Panc1 (cell line): ENCODE results near the gene CCDC12.

Experiments
- POLR2AphosphoS5 ChIP-seq: IDR thresholded peaks from 2 replicates; pipeline ENCODE4 v1.6.1; 2012; ENCODE audit warnings: mild to moderate bottlenecking, low read depth, low read length, moderate library complexity
- TCF7L2 ChIP-seq: IDR thresholded peaks from 2 replicates; pipeline ENCODE4 v1.6.1; 2011; ENCODE audit warnings: mild to moderate bottlenecking, low read depth, low read length, inconsistent platforms
- TF ChIP-seq, protein P1 (sequence below): fragments of 450-650 bp; IDR thresholded peaks from 2 replicates; pipeline ENCODE4 v1.5.1; 2017; ENCODE audit warnings: mild to moderate bottlenecking

DNA sequence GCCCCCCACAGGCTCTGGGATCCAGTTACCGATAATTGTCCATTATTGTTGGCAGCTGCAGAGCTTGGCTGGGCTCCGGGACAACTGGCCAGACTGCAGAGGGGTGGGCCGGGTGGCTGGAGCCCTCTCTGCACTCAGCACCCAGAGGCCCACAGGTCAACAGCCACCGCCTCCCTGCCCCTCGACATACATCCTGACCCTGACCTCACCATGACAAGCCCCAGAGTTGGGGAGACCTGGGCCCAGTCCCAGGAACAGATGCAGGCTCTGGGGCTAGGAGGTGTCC is 76.6 kb downstream of the CCDC12 start:
- TF ChIP-seq, protein P1, sequence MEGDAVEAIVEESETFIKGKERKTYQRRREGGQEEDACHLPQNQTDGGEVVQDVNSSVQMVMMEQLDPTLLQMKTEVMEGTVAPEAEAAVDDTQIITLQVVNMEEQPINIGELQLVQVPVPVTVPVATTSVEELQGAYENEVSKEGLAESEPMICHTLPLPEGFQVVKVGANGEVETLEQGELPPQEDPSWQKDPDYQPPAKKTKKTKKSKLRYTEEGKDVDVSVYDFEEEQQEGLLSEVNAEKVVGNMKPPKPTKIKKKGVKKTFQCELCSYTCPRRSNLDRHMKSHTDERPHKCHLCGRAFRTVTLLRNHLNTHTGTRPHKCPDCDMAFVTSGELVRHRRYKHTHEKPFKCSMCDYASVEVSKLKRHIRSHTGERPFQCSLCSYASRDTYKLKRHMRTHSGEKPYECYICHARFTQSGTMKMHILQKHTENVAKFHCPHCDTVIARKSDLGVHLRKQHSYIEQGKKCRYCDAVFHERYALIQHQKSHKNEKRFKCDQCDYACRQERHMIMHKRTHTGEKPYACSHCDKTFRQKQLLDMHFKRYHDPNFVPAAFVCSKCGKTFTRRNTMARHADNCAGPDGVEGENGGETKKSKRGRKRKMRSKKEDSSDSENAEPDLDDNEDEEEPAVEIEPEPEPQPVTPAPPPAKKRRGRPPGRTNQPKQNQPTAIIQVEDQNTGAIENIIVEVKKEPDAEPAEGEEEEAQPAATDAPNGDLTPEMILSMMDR, result no peak
- no peak for TF ChIP-seq TCF7L2
- TF ChIP-seq POLR2AphosphoS5, result no peak
